ENCODE measurements around the gene COQ10B.

DNA sequence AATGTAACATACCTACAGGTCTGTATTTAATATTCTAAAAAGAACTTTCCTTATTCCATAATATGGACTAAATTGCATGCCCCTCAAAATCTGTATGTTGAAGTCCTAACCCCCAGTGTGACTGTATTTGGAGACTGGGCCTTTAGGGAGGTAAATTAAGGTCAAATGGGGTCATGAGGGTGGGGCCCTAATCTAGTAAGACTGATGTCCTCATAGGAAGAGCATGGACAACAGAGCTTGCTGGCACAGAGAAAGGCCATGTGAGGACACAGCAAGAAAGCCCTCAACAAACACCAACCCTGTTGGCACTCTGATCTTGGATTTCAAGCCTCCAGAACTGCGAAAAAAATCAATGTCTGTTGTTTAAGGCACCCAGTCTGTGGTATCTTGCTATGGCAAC, 37.1 kb upstream of the COQ10B start:
- TF ChIP-seq, protein P1, sequence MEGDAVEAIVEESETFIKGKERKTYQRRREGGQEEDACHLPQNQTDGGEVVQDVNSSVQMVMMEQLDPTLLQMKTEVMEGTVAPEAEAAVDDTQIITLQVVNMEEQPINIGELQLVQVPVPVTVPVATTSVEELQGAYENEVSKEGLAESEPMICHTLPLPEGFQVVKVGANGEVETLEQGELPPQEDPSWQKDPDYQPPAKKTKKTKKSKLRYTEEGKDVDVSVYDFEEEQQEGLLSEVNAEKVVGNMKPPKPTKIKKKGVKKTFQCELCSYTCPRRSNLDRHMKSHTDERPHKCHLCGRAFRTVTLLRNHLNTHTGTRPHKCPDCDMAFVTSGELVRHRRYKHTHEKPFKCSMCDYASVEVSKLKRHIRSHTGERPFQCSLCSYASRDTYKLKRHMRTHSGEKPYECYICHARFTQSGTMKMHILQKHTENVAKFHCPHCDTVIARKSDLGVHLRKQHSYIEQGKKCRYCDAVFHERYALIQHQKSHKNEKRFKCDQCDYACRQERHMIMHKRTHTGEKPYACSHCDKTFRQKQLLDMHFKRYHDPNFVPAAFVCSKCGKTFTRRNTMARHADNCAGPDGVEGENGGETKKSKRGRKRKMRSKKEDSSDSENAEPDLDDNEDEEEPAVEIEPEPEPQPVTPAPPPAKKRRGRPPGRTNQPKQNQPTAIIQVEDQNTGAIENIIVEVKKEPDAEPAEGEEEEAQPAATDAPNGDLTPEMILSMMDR (IDR thresholded peaks at IDR 0.05; ENCODE audit: low read depth, low read length) = no peak
- no peak for TF ChIP-seq EZH2phosphoT487 (IDR thresholded peaks at IDR 0.05; ENCODE audit: low read depth)
